ENCODE data around the gene GAS1. TPM values are rescaled to one million over a fixed set of nuclear protein-coding genes. Genes with fewer than 3 reads are reported as not detected.

GAS1 gene
- polyA plus RNA-seq, 2 donors: 1.1 to 3.6 TPM

DNA sequence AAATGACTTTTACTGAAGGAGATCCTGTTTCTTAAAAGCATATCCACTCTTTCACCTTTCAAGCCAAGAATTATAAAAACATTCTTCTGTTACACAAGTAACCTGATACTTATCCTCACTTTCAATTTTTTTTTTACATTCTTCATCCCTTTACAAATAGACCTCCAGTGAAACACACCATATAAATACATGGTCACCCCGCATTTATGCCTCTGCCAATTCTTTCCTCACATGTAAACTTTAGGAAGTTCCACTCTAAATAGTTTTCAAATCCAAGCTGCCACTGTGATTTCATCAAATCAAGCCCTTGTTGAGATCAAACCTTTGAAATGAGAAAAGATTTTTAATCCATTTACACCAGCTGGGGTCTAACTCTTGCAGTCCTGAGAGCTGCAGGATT, 40.0 kb downstream of the GAS1 start:
- whole genome bisulfite sequencing, 2 donors: 39 to 50% methylated on average over 1 of the region's 1 CpG
- no peaks in the 10 kb centered on the region for H3K36me3 ChIP-seq (ENCODE audit: control insufficient read depth in 2 of 2, insufficient read depth in 2 of 2, low read length in 1 of 2)
- H3K27me3 ChIP-seq (ENCODE audit: control insufficient read depth in 1 of 2, insufficient read depth in 2 of 2, low read length in 2 of 2): peaks cover 0 to 7% of the 10 kb centered on the region in 2 donors
- peaks cover 2 to 4% of the 10 kb centered on the region in 2 donors for H3K9me3 ChIP-seq (ENCODE audit: control insufficient read depth in 2 of 2, insufficient read depth in 1 of 2, low read depth in 1 of 2, low read length in 1 of 2)
- H3K4me3 ChIP-seq (ENCODE audit: low read depth in 1 of 2, low read length in 2 of 2): no peak overlapping the region
- H3K4me1 ChIP-seq (ENCODE audit: control insufficient read depth in 2 of 2, insufficient read depth in 2 of 2, low read length in 1 of 2): peaks cover 0 to 4% of the 10 kb centered on the region in 2 donors
- no peak overlapping the region for H3K27ac ChIP-seq (ENCODE audit: low read depth in 2 of 2, low read length in 1 of 2)

- Histone ChIP-seq H3K4me1 (ENCODE audit: control insufficient read depth in 2 of 2, insufficient read depth in 2 of 2, low read length in 1 of 2) (peaks cover 0 to 4% of the 10 kb centered on the region in 2 donors), H3K27me3 (ENCODE audit: control insufficient read depth in 1 of 2, insufficient read depth in 2 of 2, low read length in 2 of 2) (peaks cover 0 to 12% of the 10 kb centered on the region in 2 donors), H3K36me3 (ENCODE audit: control insufficient read depth in 2 of 2, insufficient read depth in 2 of 2, low read length in 1 of 2) (no peaks in the 10 kb centered on the region), H3K9me3 (ENCODE audit: control insufficient read depth in 2 of 2, insufficient read depth in 1 of 2, low read depth in 1 of 2, low read length in 1 of 2) (peaks cover 0 to 4% of the 10 kb centered on the region in 2 donors), H3K4me3 (ENCODE audit: low read depth in 1 of 2, low read length in 2 of 2) (no peak overlapping the region), H3K27ac (ENCODE audit: low read depth in 2 of 2, low read length in 1 of 2) (no peak overlapping the region)
- 58 to 84% methylated on average over 2 of the region's 2 CpGs for WGBS, 2 donors
Measured at GRCh38 chr9:86903734-86904085, 43.6 kb downstream of the GAS1 start.

GRCh38 chr9:86902991-86903733, 44.1 kb downstream of the GAS1 start:
- Histone ChIP-seq H3K4me1 (ENCODE audit: control insufficient read depth in 2 of 2, insufficient read depth in 2 of 2, low read length in 1 of 2) (peaks cover 0 to 4% of the 10 kb centered on the region in 2 donors), H3K36me3 (ENCODE audit: control insufficient read depth in 2 of 2, insufficient read depth in 2 of 2, low read length in 1 of 2) (no peaks in the 10 kb centered on the region), H3K4me3 (ENCODE audit: low read depth in 1 of 2, low read length in 2 of 2) (no peak overlapping the region), H3K27ac (ENCODE audit: low read depth in 2 of 2, low read length in 1 of 2) (no peak overlapping the region), H3K27me3 (ENCODE audit: control insufficient read depth in 1 of 2, insufficient read depth in 2 of 2, low read length in 2 of 2) (peaks cover 0 to 12% of the 10 kb centered on the region in 2 donors), H3K9me3 (ENCODE audit: control insufficient read depth in 2 of 2, insufficient read depth in 1 of 2, low read depth in 1 of 2, low read length in 1 of 2) (peaks cover 0 to 4% of the 10 kb centered on the region in 2 donors)
- 17 to 18% methylated on average over 19 of the region's 19 CpGs for WGBS, 2 donors

- Histone ChIP-seq H3K36me3 (ENCODE audit: control insufficient read depth in 2 of 2, insufficient read depth in 2 of 2, low read length in 1 of 2) (no peaks in the 10 kb centered on the region), H3K27ac (ENCODE audit: low read depth in 2 of 2, low read length in 1 of 2) (no peak overlapping the region), H3K27me3 (ENCODE audit: control insufficient read depth in 1 of 2, insufficient read depth in 2 of 2, low read length in 2 of 2) (peaks cover 0 to 12% of the 10 kb centered on the region in 2 donors), H3K4me1 (ENCODE audit: control insufficient read depth in 2 of 2, insufficient read depth in 2 of 2, low read length in 1 of 2) (peaks cover 0 to 4% of the 10 kb centered on the region in 2 donors), H3K4me3 (ENCODE audit: low read depth in 1 of 2, low read length in 2 of 2) (no peak overlapping the region), H3K9me3 (ENCODE audit: control insufficient read depth in 2 of 2, insufficient read depth in 1 of 2, low read depth in 1 of 2, low read length in 1 of 2) (peaks cover 0 to 4% of the 10 kb centered on the region in 2 donors)
- WGBS, 2 donors: 22 to 29% methylated on average over 21 of the region's 21 CpGs
Measured at GRCh38 chr9:86902586-86902985, 44.7 kb downstream of the GAS1 start.

- Histone ChIP-seq H3K4me3 (ENCODE audit: low read depth in 1 of 2, low read length in 2 of 2) (no peak overlapping the region), H3K27me3 (ENCODE audit: control insufficient read depth in 1 of 2, insufficient read depth in 2 of 2, low read length in 2 of 2) (peaks cover 0 to 12% of the 10 kb centered on the region in 2 donors), H3K9me3 (ENCODE audit: control insufficient read depth in 2 of 2, insufficient read depth in 1 of 2, low read depth in 1 of 2, low read length in 1 of 2) (peaks cover 0 to 4% of the 10 kb centered on the region in 2 donors), H3K4me1 (ENCODE audit: control insufficient read depth in 2 of 2, insufficient read depth in 2 of 2, low read length in 1 of 2) (peaks cover 0 to 4% of the 10 kb centered on the region in 2 donors), H3K27ac (ENCODE audit: low read depth in 2 of 2, low read length in 1 of 2) (no peak overlapping the region), H3K36me3 (ENCODE audit: control insufficient read depth in 2 of 2, insufficient read depth in 2 of 2, low read length in 1 of 2) (no peaks in the 10 kb centered on the region)
- WGBS, 2 donors: 54 to 57% methylated on average over 8 of the region's 8 CpGs
Measured at GRCh38 chr9:86902176-86902575, 45.1 kb downstream of the GAS1 start.

DNA sequence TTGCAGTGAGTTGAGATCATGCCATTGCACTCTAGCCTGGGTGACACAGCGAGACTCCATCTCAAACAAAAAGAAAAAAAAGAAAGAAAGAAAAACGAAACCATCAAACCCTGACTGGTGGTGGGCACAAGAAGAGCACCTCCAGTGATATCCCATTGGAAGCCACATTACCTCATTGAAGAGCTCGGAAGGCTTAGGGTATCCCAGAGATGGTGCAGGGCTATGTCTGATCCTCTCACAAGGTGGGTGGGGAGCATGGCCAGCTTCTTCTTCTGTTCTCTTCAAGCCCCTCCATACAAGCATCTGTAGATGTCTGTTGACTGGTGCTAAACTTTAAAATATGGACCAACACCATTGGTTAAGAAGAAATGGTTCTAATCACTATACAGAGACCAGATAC, 45.8 kb downstream of the GAS1 start:
- Histone ChIP-seq H3K27me3 (ENCODE audit: control insufficient read depth in 1 of 2, insufficient read depth in 2 of 2, low read length in 2 of 2) (peaks cover 0 to 12% of the 10 kb centered on the region in 2 donors), H3K9me3 (ENCODE audit: control insufficient read depth in 2 of 2, insufficient read depth in 1 of 2, low read depth in 1 of 2, low read length in 1 of 2) (peaks cover 0 to 4% of the 10 kb centered on the region in 2 donors), H3K4me3 (ENCODE audit: low read depth in 1 of 2, low read length in 2 of 2) (no peak overlapping the region), H3K4me1 (ENCODE audit: control insufficient read depth in 2 of 2, insufficient read depth in 2 of 2, low read length in 1 of 2) (peaks cover 0 to 4% of the 10 kb centered on the region in 2 donors), H3K27ac (ENCODE audit: low read depth in 2 of 2, low read length in 1 of 2) (no peak overlapping the region), H3K36me3 (ENCODE audit: control insufficient read depth in 2 of 2, insufficient read depth in 2 of 2, low read length in 1 of 2) (no peaks in the 10 kb centered on the region)
- WGBS, 2 donors: 93 to 94% methylated on average over 3 of the region's 3 CpGs
